Measurements from ENCODE around the gene DARS1.

GRCh38 chr2:136022396-136023146, 37.1 kb upstream of the DARS1 start:
- TF ChIP-seq POLR2A (IDR thresholded peaks at IDR 0.05) (no peak), CTCF (IDR thresholded peaks at IDR 0.05) (no peak), POLR2AphosphoS5 (IDR thresholded peaks at IDR 0.05) (no peak)

Measured in breast epithelium (tissue), 3 donors.